HFFc6 (cell line): ENCODE measurements around the gene EML1. TPM values are rescaled to one million over a fixed set of nuclear protein-coding genes. Genes with fewer than 3 reads are reported as not detected.

Source experiments
- DNase-seq: peaks from one replicate; pipeline ENCODE4 v3.0.0-alpha.2; 2018
- H3K27ac Mint-ChIP-seq: 2 replicates; pipeline ENCODE4 v1.8.0; 2020; ENCODE audit warnings: mild to moderate bottlenecking, mixed read lengths
- H3K27me3 Mint-ChIP-seq: 2 replicates; pipeline ENCODE4 v1.8.0; 2021; ENCODE audit warnings: mild to moderate bottlenecking, moderate library complexity, mixed read lengths; ENCODE audit not compliant: insufficient read depth
- H3K36me3 Mint-ChIP-seq: 2 replicates; pipeline ENCODE4 v1.8.0; 2021; ENCODE audit warnings: low read depth, mixed read lengths
- H3K4me1 Mint-ChIP-seq: 2 replicates; pipeline ENCODE4 v1.8.0; 2020; ENCODE audit warnings: low read depth, mixed read lengths
- H3K4me3 Mint-ChIP-seq: 2 replicates; pipeline ENCODE4 v1.8.0; 2020; ENCODE audit warnings: mild to moderate bottlenecking, moderate library complexity, mixed read lengths
- H3K9me3 Mint-ChIP-seq: 2 replicates; pipeline ENCODE4 v1.8.0; 2020; ENCODE audit warnings: mild to moderate bottlenecking, mixed read lengths
- CTCF ChIP-seq: fragments of 200-600 bp; sonication (generic); IDR thresholded peaks from 2 replicates; pipeline ENCODE4 v1.5.0; 2021; ENCODE audit warnings: antibody characterized with exemption, mild to moderate bottlenecking
- total RNA-seq, 6 experiments: library from RNA; stranded (reverse); fragmentation: NEBNext Ultra II Directional; extraction: Animal tissue kit (Norgen Biotek cat#: 25700); gene quantifications; 2 replicates in 1 of 6; 3 replicates in 5 of 6; pipeline ENCODE4 v1.2.3, GENCODE V29; 2021

Gene EML1
- total RNA-seq, 6 experiments from 2014 or later, result 13.2 to 27.6 (median 22.2) TPM

GRCh38 chr14:99809360-99809759 lies 16.1 kb downstream of the EML1 start:
- H3K4me1 Mint-ChIP-seq, result peaks cover 24% of the 10 kb centered on the region
- TF ChIP-seq CTCF, result no peak
- peak; percentile 77 for DNase-seq
- peaks cover 19% of the 10 kb centered on the region for H3K27me3 Mint-ChIP-seq
- H3K9me3 Mint-ChIP-seq, result no peaks in the 10 kb centered on the region
- H3K4me3 Mint-ChIP-seq, result no peak overlapping the region
- H3K27ac Mint-ChIP-seq, result peak overlapping the region; percentile 55
- H3K36me3 Mint-ChIP-seq, result no peaks in the 10 kb centered on the region

- Mint-ChIP-seq H3K4me3 (no peak overlapping the region), H3K4me1 (peaks cover 24% of the 10 kb centered on the region), H3K27me3 (peaks cover 22% of the 10 kb centered on the region), H3K27ac (peak overlapping the region; percentile 55; the same call in 1 of the 2 replicates), H3K9me3 (no peaks in the 10 kb centered on the region), H3K36me3 (no peaks in the 10 kb centered on the region)
- no peak for TF ChIP-seq CTCF
- DNase-seq, result no peak
These were observed 16.8 kb downstream of the EML1 start for GRCh38 chr14:99809859-99810558.

GRCh38 chr14:99810559-99810874 lies 17.3 kb downstream of the EML1 start:
- no peak for DNase-seq
- no peak overlapping the region for H3K4me3 Mint-ChIP-seq
- H3K9me3 Mint-ChIP-seq, result no peaks in the 10 kb centered on the region
- no peak overlapping the region for H3K27ac Mint-ChIP-seq
- peaks cover 19% of the 10 kb centered on the region for H3K27me3 Mint-ChIP-seq
- no peak for TF ChIP-seq CTCF
- H3K4me1 Mint-ChIP-seq, result peaks cover 24% of the 10 kb centered on the region
- no peaks in the 10 kb centered on the region for H3K36me3 Mint-ChIP-seq

GRCh38 chr14:99812096-99812750 lies 19.0 kb downstream of the EML1 start:
- Mint-ChIP-seq H3K27ac (no peak overlapping the region), H3K27me3 (peaks cover 15% of the 10 kb centered on the region), H3K4me1 (peaks cover 24% of the 10 kb centered on the region), H3K4me3 (no peak overlapping the region), H3K9me3 (no peaks in the 10 kb centered on the region), H3K36me3 (no peaks in the 10 kb centered on the region)
- no peak for TF ChIP-seq CTCF
- no peak for DNase-seq

GRCh38 chr14:99812892-99813291 lies 19.7 kb downstream of the EML1 start:
- TF ChIP-seq CTCF, result no peak
- Mint-ChIP-seq H3K4me1 (peaks cover 20% of the 10 kb centered on the region), H3K27ac (no peak overlapping the region), H3K27me3 (peaks cover 18% of the 10 kb centered on the region), H3K9me3 (no peaks in the 10 kb centered on the region), H3K4me3 (no peak overlapping the region), H3K36me3 (no peaks in the 10 kb centered on the region)
- no peak for DNase-seq
